GM18520 (cell line): ENCODE measurements around the gene DYNLT2B.
"Not testable (repeated sequence)": the region's sequence is repeated elsewhere in the genome, so short reads cannot be mapped to it uniquely, and the experiment has no call there.

Experiments used
- ATAC-seq: cut with Tn5 transposase; IDR thresholded peaks from one replicate; pipeline ENCODE4 v1.9.1; 2021; ENCODE audit not compliant: unreplicated experiment

The DYNLT2B gene

GRCh38 chr3:196317687-196318467, at the start of gene DYNLT2B:
Gene DYNLT2B, minus strand, starts transcription at chr3:196318240. Its CDS starts 88 bp downstream, at chr3:196318152.
- ATAC-seq, result peak; percentile 80

- no peak for ATAC-seq
These were observed 47.7 kb upstream of the DYNLT2B start for GRCh38 chr3:196365736-196366135.

GRCh38 chr3:196360586-196360985, 42.5 kb upstream of the DYNLT2B start:
- ATAC-seq, result no peak

- ATAC-seq, result not testable (repeated sequence)
These were observed 40.5 kb upstream of the DYNLT2B start for GRCh38 chr3:196358540-196358939.

GRCh38 chr3:196357905-196358304, 39.9 kb upstream of the DYNLT2B start:
- ATAC-seq, result no peak

GRCh38 chr3:196356556-196356955, 38.5 kb upstream of the DYNLT2B start:
- ATAC-seq, result no peak

GRCh38 chr3:196355668-196356067, 37.6 kb upstream of the DYNLT2B start:
- ATAC-seq, result no peak

- ATAC-seq, result no peak
These were observed 36.1 kb upstream of the DYNLT2B start for GRCh38 chr3:196354132-196354531.

- no peak for ATAC-seq
These were observed 33.5 kb upstream of the DYNLT2B start for GRCh38 chr3:196351541-196351940.

- no peak for ATAC-seq
These were observed 32.0 kb upstream of the DYNLT2B start for GRCh38 chr3:196350067-196350466.

- no peak for ATAC-seq
These were observed 30.7 kb upstream of the DYNLT2B start for GRCh38 chr3:196348698-196349097.

- no peak for ATAC-seq
These were observed 26.6 kb upstream of the DYNLT2B start for GRCh38 chr3:196344663-196345062.

- ATAC-seq, result not testable (repeated sequence)
These were observed 25.9 kb upstream of the DYNLT2B start for GRCh38 chr3:196343917-196344316.

- ATAC-seq, result no peak
These were observed 23.1 kb upstream of the DYNLT2B start for GRCh38 chr3:196341137-196341536.

GRCh38 chr3:196340466-196340865, 22.4 kb upstream of the DYNLT2B start:
- ATAC-seq, result no peak

GRCh38 chr3:196339493-196340254, 21.6 kb upstream of the DYNLT2B start:
- ATAC-seq, result no peak

- ATAC-seq, result no peak
These were observed 21.0 kb upstream of the DYNLT2B start for GRCh38 chr3:196339044-196339443.

- ATAC-seq, result no peak
These were observed 18.5 kb upstream of the DYNLT2B start for GRCh38 chr3:196336319-196337145.

GRCh38 chr3:196335503-196335948, 17.5 kb upstream of the DYNLT2B start:
- no peak for ATAC-seq

GRCh38 chr3:196334982-196335381, 16.9 kb upstream of the DYNLT2B start:
- ATAC-seq, result no peak

GRCh38 chr3:196332168-196332567, 14.1 kb upstream of the DYNLT2B start:
- no peak for ATAC-seq
